Activated effector memory CD4-positive, alpha-beta T cell treated with anti-CD3 and anti-CD28 coated beads, Interleukin-2, amount 50 U/mL, for 16 hours (primary cell): Measurements from ENCODE around the gene STEAP2.
"Not testable (repeated sequence)": the region's sequence is repeated elsewhere in the genome, so short reads cannot be mapped to it uniquely, and the experiment has no call there.

Source experiments
- DNase-seq: peaks from one replicate; pipeline ENCODE4 v3.0.0-alpha.2; 2020

Gene STEAP2

GRCh38 chr7:90211391-90212148 is at the start of gene STEAP2:
TSS of gene STEAP2 (plus strand) at chr7:90211740. CDS start at chr7:90225083, 13,343 bp downstream.
- DNase-seq: peak; percentile 62

- DNase-seq: no peak
Measured at GRCh38 chr7:90163534-90163933, 48.0 kb upstream of the STEAP2 start.

GRCh38 chr7:90165724-90166123 is 45.8 kb upstream of the STEAP2 start:
- no peak for DNase-seq

GRCh38 chr7:90166153-90166552 is 45.4 kb upstream of the STEAP2 start:
- DNase-seq: no peak

- DNase-seq: no peak
Measured at GRCh38 chr7:90167361-90167760, 44.2 kb upstream of the STEAP2 start.

GRCh38 chr7:90169891-90170290 is 41.6 kb upstream of the STEAP2 start:
- no peak for DNase-seq

GRCh38 chr7:90172121-90172520 is 39.4 kb upstream of the STEAP2 start:
- DNase-seq: no peak

GRCh38 chr7:90172624-90173023 is 38.9 kb upstream of the STEAP2 start:
- no peak for DNase-seq

- no peak for DNase-seq
Measured at GRCh38 chr7:90173127-90173844, 38.3 kb upstream of the STEAP2 start.

GRCh38 chr7:90175667-90176066 is 35.9 kb upstream of the STEAP2 start:
- no peak for DNase-seq

- DNase-seq: no peak
Measured at GRCh38 chr7:90176195-90176594, 35.3 kb upstream of the STEAP2 start.

GRCh38 chr7:90178166-90178565 is 33.4 kb upstream of the STEAP2 start:
- no peak for DNase-seq

- DNase-seq: no peak
Measured at GRCh38 chr7:90178679-90179278, 32.8 kb upstream of the STEAP2 start.

- no peak for DNase-seq
Measured at GRCh38 chr7:90180011-90180585, 31.4 kb upstream of the STEAP2 start.

GRCh38 chr7:90180649-90181048 is 30.9 kb upstream of the STEAP2 start:
- no peak for DNase-seq

- no peak for DNase-seq
Measured at GRCh38 chr7:90181485-90181884, 30.1 kb upstream of the STEAP2 start.

GRCh38 chr7:90186290-90186689 is 25.2 kb upstream of the STEAP2 start:
- DNase-seq: not testable (repeated sequence)

- DNase-seq: no peak
Measured at GRCh38 chr7:90187507-90188050, 24.0 kb upstream of the STEAP2 start.

- no peak for DNase-seq
Measured at GRCh38 chr7:90188281-90188680, 23.3 kb upstream of the STEAP2 start.

- no peak for DNase-seq
Measured at GRCh38 chr7:90190995-90191394, 20.5 kb upstream of the STEAP2 start.

- DNase-seq: no peak
Measured at GRCh38 chr7:90191648-90192047, 19.9 kb upstream of the STEAP2 start.

GRCh38 chr7:90192876-90193750 is 18.4 kb upstream of the STEAP2 start:
- no peak for DNase-seq
